GM13977 (cell line): Measurements from ENCODE around the gene ADRM1.

Source experiments
- DNase-seq: peaks from one replicate; pipeline ENCODE4 v3.0.0; 2012; ENCODE audit warnings: low spot score
- CTCF ChIP-seq: IDR thresholded peaks from 2 replicates; pipeline ENCODE4 v1.5.1; 2012; ENCODE audit warnings: mild to moderate bottlenecking, control low read depth; ENCODE audit not compliant: insufficient read depth; ENCODE audit errors: extremely low read depth, missing control alignments
- in situ Hi-C: fragments of 300-500 bp; cut with MboI; formaldehyde crosslinking; loops from one replicate; pipeline ENCODE4 v1.12.0; 2022; ENCODE audit warnings: low sequenced_read_pairs, low pct_unique_long_range_greater_than_20kb, mixed read lengths, inconsistent platforms; ENCODE audit not compliant: unreplicated experiment

The ADRM1 gene

GRCh38 chr20:62294516-62294915 lies 8.3 kb upstream of the ADRM1 start:
- no peak for TF ChIP-seq CTCF
- in situ Hi-C loops, result no loop called here
- DNase-seq, result no peak

GRCh38 chr20:62296724-62297448 lies 5.9 kb upstream of the ADRM1 start:
- DNase-seq, result no peak
- no peak for TF ChIP-seq CTCF
- in situ Hi-C loops, result no loop called here

- no peak for TF ChIP-seq CTCF
- DNase-seq, result no peak
- in situ Hi-C loops, result no loop called here
These were observed 5.2 kb upstream of the ADRM1 start for GRCh38 chr20:62297449-62298227.

- no peak for TF ChIP-seq CTCF
- in situ Hi-C loops, result no loop called here
These were observed 4.1 kb upstream of the ADRM1 start for GRCh38 chr20:62298577-62299249.

GRCh38 chr20:62299666-62300236 lies 3.0 kb upstream of the ADRM1 start:
- in situ Hi-C loops, result no loop called here
- no peak for TF ChIP-seq CTCF

More at GRCh38 chr20:62298577-62299249, 4.1 kb upstream of the ADRM1 start:
- DNase-seq, result no peak

GRCh38 chr20:62300319-62300718 lies 2.5 kb upstream of the ADRM1 start:
- in situ Hi-C loops, result no loop called here
- TF ChIP-seq CTCF, result no peak

More at GRCh38 chr20:62299666-62300236, 3.0 kb upstream of the ADRM1 start:
- no peak for DNase-seq

More at GRCh38 chr20:62300319-62300718, 2.5 kb upstream of the ADRM1 start:
- no peak for DNase-seq
